Kidney epithelial cell (primary cell): ENCODE results near the gene PIAS1. TPM values are rescaled to one million over a fixed set of nuclear protein-coding genes. Genes with fewer than 3 reads are reported as not detected.
"Not testable (repeated sequence)": the region's sequence is repeated elsewhere in the genome, so short reads cannot be mapped to it uniquely, and the experiment has no call there.

Source experiments
- DNase-seq: peaks from one replicate; pipeline ENCODE4 v3.0.0-alpha.2; 2010; ENCODE audit warnings: low read depth
- H3K27me3 ChIP-seq: 2 replicates; pipeline ENCODE4 v1.6.0; 2011; ENCODE audit warnings: low read length; ENCODE audit not compliant: control insufficient read depth, insufficient read depth
- H3K36me3 ChIP-seq: 2 replicates; pipeline ENCODE4 v1.5.1; 2011; ENCODE audit warnings: low read length; ENCODE audit not compliant: control insufficient read depth, insufficient read depth
- H3K4me3 ChIP-seq: 2 replicates; pipeline ENCODE4 v1.5.1; 2011; ENCODE audit warnings: low read depth, mild to moderate bottlenecking, control low read depth, low read length
- total RNA-seq: library from RNA; depleted of rRNA; stranded (reverse); fragments of >200 nt; gene quantifications from 2 replicates; pipeline ENCODE4 v1.2.3, GENCODE V29; 2015
- TF ChIP-seq, protein P1 (sequence below): IDR thresholded peaks from 2 replicates; pipeline ENCODE4 v1.5.1; 2011; ENCODE audit warnings: mild to moderate bottlenecking, moderate library complexity, low read length, control low read depth, inconsistent platforms; ENCODE audit not compliant: insufficient read depth, poor library complexity, severe bottlenecking

Gene PIAS1
- total RNA-seq, 1 donor from 2014 or later: 8.6 TPM

DNA sequence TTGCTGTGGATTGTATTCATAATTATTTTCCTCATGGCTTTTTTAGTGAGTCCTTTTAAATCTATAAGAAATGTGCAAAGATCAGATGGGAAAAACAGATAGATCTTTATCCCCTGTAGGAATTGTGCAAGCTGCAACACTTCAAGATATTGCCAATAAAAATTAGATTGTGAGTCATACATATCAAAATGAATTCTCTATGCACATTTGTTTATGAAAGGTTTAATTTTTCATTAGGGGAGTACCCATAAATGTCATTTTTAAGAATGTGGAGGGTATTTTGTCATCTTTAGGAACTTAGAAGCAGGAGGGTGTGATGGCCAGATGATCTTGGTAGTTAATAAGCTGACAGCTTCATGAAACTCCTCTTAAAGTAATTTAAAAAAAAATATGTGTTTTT is 2.9 kb downstream of the PIAS1 start:
- no peak overlapping the region for H3K4me3 ChIP-seq
- TF ChIP-seq, protein P1, sequence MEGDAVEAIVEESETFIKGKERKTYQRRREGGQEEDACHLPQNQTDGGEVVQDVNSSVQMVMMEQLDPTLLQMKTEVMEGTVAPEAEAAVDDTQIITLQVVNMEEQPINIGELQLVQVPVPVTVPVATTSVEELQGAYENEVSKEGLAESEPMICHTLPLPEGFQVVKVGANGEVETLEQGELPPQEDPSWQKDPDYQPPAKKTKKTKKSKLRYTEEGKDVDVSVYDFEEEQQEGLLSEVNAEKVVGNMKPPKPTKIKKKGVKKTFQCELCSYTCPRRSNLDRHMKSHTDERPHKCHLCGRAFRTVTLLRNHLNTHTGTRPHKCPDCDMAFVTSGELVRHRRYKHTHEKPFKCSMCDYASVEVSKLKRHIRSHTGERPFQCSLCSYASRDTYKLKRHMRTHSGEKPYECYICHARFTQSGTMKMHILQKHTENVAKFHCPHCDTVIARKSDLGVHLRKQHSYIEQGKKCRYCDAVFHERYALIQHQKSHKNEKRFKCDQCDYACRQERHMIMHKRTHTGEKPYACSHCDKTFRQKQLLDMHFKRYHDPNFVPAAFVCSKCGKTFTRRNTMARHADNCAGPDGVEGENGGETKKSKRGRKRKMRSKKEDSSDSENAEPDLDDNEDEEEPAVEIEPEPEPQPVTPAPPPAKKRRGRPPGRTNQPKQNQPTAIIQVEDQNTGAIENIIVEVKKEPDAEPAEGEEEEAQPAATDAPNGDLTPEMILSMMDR: no peak
- no peaks in the 10 kb centered on the region for H3K36me3 ChIP-seq
- no peaks in the 10 kb centered on the region for H3K27me3 ChIP-seq
- DNase-seq: no peak

- H3K36me3 ChIP-seq: no peaks in the 10 kb centered on the region
- no peak overlapping the region for H3K4me3 ChIP-seq
- H3K27me3 ChIP-seq: no peaks in the 10 kb centered on the region
- TF ChIP-seq, protein P1: no peak
- no peak for DNase-seq
Measured at GRCh38 chr15:68057758-68058157, 3.6 kb downstream of the PIAS1 start.

GRCh38 chr15:68058970-68059369 is 4.9 kb downstream of the PIAS1 start:
- not testable (repeated sequence) for H3K4me3 ChIP-seq, DNase-seq, H3K27me3 ChIP-seq, H3K36me3 ChIP-seq

- TF ChIP-seq, protein P1: no peak
- no peaks in the 10 kb centered on the region for H3K36me3 ChIP-seq
- no peak overlapping the region for H3K4me3 ChIP-seq
- H3K27me3 ChIP-seq: no peaks in the 10 kb centered on the region
- no peak for DNase-seq
Measured at GRCh38 chr15:68059630-68060029, 5.5 kb downstream of the PIAS1 start.

GRCh38 chr15:68061171-68061570 is 7.1 kb downstream of the PIAS1 start:
- Histone ChIP-seq H3K36me3 (no peaks in the 10 kb centered on the region), H3K27me3 (no peaks in the 10 kb centered on the region), H3K4me3 (no peak overlapping the region)
- TF ChIP-seq, protein P1: no peak
- no peak for DNase-seq

DNA sequence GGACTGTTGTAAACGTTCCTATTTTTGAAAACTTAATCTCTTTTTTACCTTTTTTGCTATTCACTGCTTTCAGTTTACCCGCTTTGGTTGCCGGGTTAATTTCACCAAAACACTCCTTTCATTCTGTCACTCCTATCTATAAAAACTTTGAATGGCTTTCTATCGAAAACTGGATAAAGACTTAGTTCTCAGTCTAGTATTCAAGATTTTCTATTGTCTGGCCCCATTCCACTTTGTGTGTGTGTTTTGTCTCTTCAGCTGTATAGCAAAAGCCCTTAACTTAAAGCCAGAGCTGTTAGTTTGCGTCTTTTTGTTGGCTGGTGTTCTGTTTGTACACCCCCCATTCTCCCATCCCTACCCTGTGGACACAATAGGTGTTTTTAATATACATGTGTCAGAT is 7.5 kb downstream of the PIAS1 start:
- TF ChIP-seq, protein P1: no peak
- no peak for DNase-seq
- Histone ChIP-seq H3K4me3 (no peak overlapping the region), H3K27me3 (no peaks in the 10 kb centered on the region), H3K36me3 (no peaks in the 10 kb centered on the region)
